GM12878 (cell line): Measurements from ENCODE around the gene CPSF4. TPM values are rescaled to one million over a fixed set of nuclear protein-coding genes. Genes with fewer than 3 reads are reported as not detected.
A peak's percentile ranks its signal among the peaks of the same experiment; 100 is the strongest.

ENCODE experiments used
- ATAC-seq: fragments of 200-7000 bp; cut with Tn5 transposase; 3 replicates; pipeline ENCODE4 v1.9.1; 2020; ENCODE audit warnings: mild to moderate bottlenecking, moderate library complexity
- BruUV-seq: library from RNA; stranded (reverse); fragments of 400-500 nt; replicated peaks from 2 replicates; lab custom pipeline; 2021; lab: Mats Ljungman, UMichigan
- CTCF ChIA-PET: fragments of 300-600 bp; sonication (Branson Sonifier 250); formaldehyde crosslinking; extraction: SDS; loops from one replicate; lab custom pipeline; 2021; ENCODE audit warnings: inconsistent platforms; lab: Yijun Ruan, JAX
- POLR2A ChIA-PET: fragments of 350-600 bp; formaldehyde crosslinking; extraction: SDS; loops from one replicate; lab custom pipeline; 2021; ENCODE audit warnings: inconsistent platforms; lab: Charles Lee
- RAD21 ChIA-PET: fragments of 300-600 bp; sonication (Branson Sonifier 250); formaldehyde crosslinking; loops from one replicate; lab custom pipeline; 2023; ENCODE audit warnings: antibody characterized with exemption; ENCODE audit not compliant: unreplicated experiment; lab: Charles Lee
- SMC1A ChIA-PET: fragments of 300-600 bp; sonication (Branson Sonifier 250); formaldehyde crosslinking; loops from one replicate; lab custom pipeline; 2023; ENCODE audit not compliant: unreplicated experiment, uncharacterized antibody; lab: Charles Lee
- DNase-seq: peaks from one replicate; pipeline ENCODE4 v3.0.0-alpha.2; 2011; ENCODE audit warnings: low read depth, low spot score
- FAIRE-seq: peaks from 3 replicates; lab custom pipeline; 2011; peaks lifted over from hg19 to GRCh38; lab: Jason Lieb, UNC
- H2AFZ ChIP-seq: 2 replicates; pipeline ENCODE4 v1.6.0; 2011; ENCODE audit warnings: low read depth, low read length, control low read depth; ENCODE audit not compliant: control insufficient read depth
- H3K27ac ChIP-seq: 2 replicates; pipeline ENCODE4 v1.5.1; 2011; ENCODE audit warnings: control low read depth; ENCODE audit not compliant: control insufficient read depth, insufficient read depth
- H3K27me3 ChIP-seq, 2 experiments: replicated peaks in 1 of 2; 2 replicates each; pipeline versions ENCODE4 v1.6.0 to v1.6.1; 2011; ENCODE audit warnings: low read length in 1 of 2; ENCODE audit not compliant: control insufficient read depth in 2 of 2, insufficient read depth in 2 of 2
- H3K36me3 ChIP-seq, 2 experiments: 2 replicates each; pipeline ENCODE4 v1.5.1; 2011; ENCODE audit warnings: low read length in 1 of 2; ENCODE audit not compliant: control insufficient read depth in 2 of 2, insufficient read depth in 2 of 2
- H3K4me1 ChIP-seq: 2 replicates; pipeline ENCODE4 v1.6.1; 2011; ENCODE audit warnings: mild to moderate bottlenecking, low read length, moderate library complexity, mixed read lengths; ENCODE audit not compliant: control insufficient read depth, insufficient read depth
- H3K4me2 ChIP-seq: 2 replicates; pipeline ENCODE4 v1.6.0; 2011; ENCODE audit warnings: control low read depth; ENCODE audit not compliant: control insufficient read depth, insufficient read depth
- H3K4me3 ChIP-seq: fragments of 200-600 bp; sonication (generic); 2 replicates; pipeline ENCODE4 v1.5.1; 2016
- H3K79me2 ChIP-seq: 2 replicates; pipeline ENCODE4 v1.6.0; 2011; ENCODE audit warnings: low read length; ENCODE audit not compliant: control insufficient read depth, insufficient read depth
- H3K9ac ChIP-seq: 2 replicates; pipeline ENCODE4 v1.8.0; 2011; ENCODE audit warnings: low read length, control low read depth, mixed read lengths; ENCODE audit not compliant: control insufficient read depth, insufficient read depth
- H3K9me3 ChIP-seq: replicated peaks from 3 replicates; pipeline ENCODE4 v1.5.1; 2011; ENCODE audit warnings: mild to moderate bottlenecking, low read length; ENCODE audit not compliant: control insufficient read depth, insufficient read depth
- H4K20me1 ChIP-seq: 2 replicates; pipeline ENCODE4 v1.6.0; 2011; ENCODE audit not compliant: control insufficient read depth, insufficient read depth
- CTCF ChIP-seq, 3 experiments: IDR thresholded peaks in 2 of 3; conservative IDR thresholded peaks in 1 of 3; 2 replicates each; pipeline ENCODE4 v1.5.1; 2011; ENCODE audit warnings: low read depth in 3 of 3, low read length in 3 of 3, mild to moderate bottlenecking in 3 of 3, control low read depth in 2 of 3, moderate library complexity in 2 of 3, inconsistent platforms in 1 of 3, mixed read lengths in 1 of 3; ENCODE audit not compliant: control insufficient read depth in 2 of 3, insufficient read depth in 1 of 3; ENCODE audit errors: extremely low read depth in 1 of 3
- ELK1 ChIP-seq: IDR thresholded peaks from 2 replicates; pipeline ENCODE4 v1.6.1; 2012; ENCODE audit warnings: low read depth, low read length, improper control_type of control experiment
- RAD21 ChIP-seq: IDR thresholded peaks from 2 replicates; pipeline ENCODE4 v1.6.1; 2011; ENCODE audit warnings: mild to moderate bottlenecking, low read depth, low read length, moderate library complexity; ENCODE audit not compliant: insufficient read depth
- SMC3 ChIP-seq: IDR thresholded peaks from 2 replicates; pipeline ENCODE4 v1.6.1; 2011; ENCODE audit warnings: low read length, improper control_type of control experiment, borderline replicate concordance
- TCF3 ChIP-seq: IDR thresholded peaks from 2 replicates; pipeline ENCODE4 v1.6.1; 2012; ENCODE audit warnings: low read depth, mild to moderate bottlenecking, low read length, borderline replicate concordance; ENCODE audit not compliant: insufficient read depth
- WRNIP1 ChIP-seq: IDR thresholded peaks from 2 replicates; pipeline ENCODE4 v1.6.1; 2011; ENCODE audit warnings: low read depth, low read length, improper control_type of control experiment, borderline replicate concordance
- WGBS: methylation state at CpG from one replicate; pipeline ENCODE4 v1.1.6; 2016; ENCODE audit warnings: low lambda C conversion rate; ENCODE audit not compliant: insufficient replicate concordance, insufficient coverage; ENCODE audit errors: missing lambda C conversion rate; 5-methylcytosine and 5-hydroxymethylcytosine counted together
- in situ Hi-C: fragments of 300-500 bp; cut with MboI; formaldehyde crosslinking; loops from 9 replicates; pipeline ENCODE4 v1.14.3; 2018; ENCODE audit warnings: mixed read lengths
- intact Hi-C: fragments of 100-400 bp; cut with micrococcal nuclease; formaldehyde crosslinking; loops from one replicate; pipeline ENCODE4 v1.14.2; 2022; ENCODE audit not compliant: unreplicated experiment
- polyA plus RNA-seq, 11 experiments: library from polyadenylated mRNA; depleted of rRNA in 4 of 11; unstranded in 6 of 11; stranded (reverse) in 5 of 11; fragments of >200 nt; fragmentation: Nextera tagmentation in 4 of 11; fragmentation: Illumina TruSeq in 1 of 11; extraction: Ambion mirVana in 4 of 11; extraction: Trizol in 1 of 11; gene quantifications; 1 replicate in 1 of 11; 2 replicates in 10 of 11; pipeline versions ENCODE4 v1.2.1 to v1.2.3, GENCODE V29; 2011 to 2016; ENCODE audit warnings: inconsistent platforms in 2 of 11, missing spikeins in 2 of 11, low read depth in 1 of 11
- total RNA-seq, 4 experiments: library from RNA; depleted of rRNA in 3 of 4; stranded (reverse); fragments of >200 nt in 3 of 4; fragmentation: Illumina TruSeq in 1 of 4; extraction: Trizol in 1 of 4; gene quantifications; 2 replicates each; pipeline versions ENCODE4 v1.2.1 to v1.2.3, GENCODE V29; 2013 to 2021

CPSF4 gene
- total and polyA plus RNA-seq, 10 of the 15 experiments (the other 5 are each of a cell fraction or from before 2014, with no cell fraction given) = 13.6 to 70.1 (median 45.0) TPM

GRCh38 chr7:99406557-99406956, 32.2 kb upstream of the CPSF4 start:
- ATAC-seq (peak; percentile 8), FAIRE-seq (no peak), DNase-seq (no peak)
- no TSS peak for BruUV-seq
- Histone ChIP-seq H3K4me1 (peaks cover 12% of the 10 kb centered on the region), H3K9ac (peak overlapping the region; percentile 98), H3K27ac (peak overlapping the region; percentile 99; the same call in 1 of the 2 replicates), H3K4me3 (peak overlapping the region; percentile 100), H3K9me3 (no peaks in the 10 kb centered on the region), H4K20me1 (no peaks in the 10 kb centered on the region), H2AFZ (no peak overlapping the region), H3K27me3 (no peaks in the 10 kb centered on the region), H3K79me2 (peaks cover 62% of the 10 kb centered on the region), H3K4me2 (peak overlapping the region; percentile 83), H3K36me3 (peaks cover 6 to 19% of the 10 kb centered on the region in 2 experiments)
- ChIA-PET RAD21 (interaction anchor here (1.6 to 2.2 kb wide), 2 partner anchors 27 to 41 kb away, joined by 5 to 15 read pairs; no protein-coding TSS in a partner anchor), POLR2A (interaction anchor here (1.1 to 4.9 kb wide), 4 partner anchors 8 to 95 kb away, joined by 3 to 51 read pairs (median 10); partner anchors contain the start of genes CPSF4 and PTCD1), CTCF (interaction anchor here (0.9 to 4.6 kb wide), 9 partner anchors 8 to 431 kb away, joined by 3 to 31 read pairs (median 4); partner anchors contain the start of gene ARPC1A), SMC1A (interaction anchor here (0.7 to 1.5 kb wide), 4 partner anchors 12 to 54 kb away, joined by 3 to 8 read pairs (median 4); no protein-coding TSS in a partner anchor)
- in situ Hi-C loops = no loop called here
- 6% methylated on average over 1 of the region's 1 CpG for WGBS
- intact Hi-C loops = loop anchor here (5.0 kb wide), 1 partner anchor 34 kb away; the partner anchor contains the start of gene ARPC1B
- TF ChIP-seq ELK1 (no peak), WRNIP1 (no peak), SMC3 (peak; percentile 24; the same call in 1 of the 2 replicates), CTCF (IDR thresholded peaks at IDR 0.05 in 2 of 3, conservative IDR thresholded peaks at IDR 0.05 in 1 of 3; ENCODE audit: control insufficient read depth in 2 of 3, extremely low read depth in 1 of 3, insufficient read depth in 1 of 3, low read depth in 3 of 3, low read length in 3 of 3) (peak in 2 of 3 experiments; percentile 15 to 35; a peak in 3 of 6 replicates), RAD21 (0 out of 2 replicates have a peak, but pooled peaks have one; percentile 16), TCF3 (no peak)
